Stimulated activated naive CD4-positive, alpha-beta T cell (primary cell): Measurements from ENCODE around the gene CDC73.
A peak's percentile ranks its signal among the peaks of the same experiment; 100 is the strongest.
"Not testable (repeated sequence)": the region's sequence is repeated elsewhere in the genome, so short reads cannot be mapped to it uniquely, and the experiment has no call there.

Source experiments
- DNase-seq, 6 experiments: peaks; one replicate each; lab custom pipeline; 2025; lab: John Stamatoyannopoulos, UW

CDC73 gene

GRCh38 chr1:193113992-193114332 is 7.9 kb upstream of the CDC73 start:
- no peak for DNase-seq

GRCh38 chr1:193114485-193115095 is 7.2 kb upstream of the CDC73 start:
- DNase-seq = no peak

GRCh38 chr1:193115629-193116227 is 6.1 kb upstream of the CDC73 start:
- no peak for DNase-seq

DNA sequence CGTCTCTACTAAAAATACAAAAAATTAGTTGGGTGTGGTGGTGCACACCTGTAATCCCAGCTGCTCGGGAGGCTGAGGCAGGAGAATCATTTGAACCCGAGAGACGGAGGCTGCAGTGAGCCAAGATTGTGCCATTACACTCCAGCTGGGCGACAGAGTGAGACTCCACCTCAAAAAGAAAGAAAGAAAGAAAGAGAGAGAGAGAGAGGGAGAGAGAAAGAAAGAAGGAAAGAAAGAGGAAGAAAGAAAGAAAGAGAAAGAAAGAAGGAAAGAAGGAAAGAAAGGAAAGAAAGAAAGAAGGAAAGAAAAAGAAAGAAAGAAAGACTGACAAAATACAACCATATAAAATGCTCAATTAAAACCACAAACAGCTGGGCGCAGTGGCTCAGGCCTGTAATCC is 4.7 kb upstream of the CDC73 start:
- not testable (repeated sequence) for DNase-seq

- DNase-seq = no peak
Observed at GRCh38 chr1:193118194-193118593, 3.6 kb upstream of the CDC73 start.

DNA sequence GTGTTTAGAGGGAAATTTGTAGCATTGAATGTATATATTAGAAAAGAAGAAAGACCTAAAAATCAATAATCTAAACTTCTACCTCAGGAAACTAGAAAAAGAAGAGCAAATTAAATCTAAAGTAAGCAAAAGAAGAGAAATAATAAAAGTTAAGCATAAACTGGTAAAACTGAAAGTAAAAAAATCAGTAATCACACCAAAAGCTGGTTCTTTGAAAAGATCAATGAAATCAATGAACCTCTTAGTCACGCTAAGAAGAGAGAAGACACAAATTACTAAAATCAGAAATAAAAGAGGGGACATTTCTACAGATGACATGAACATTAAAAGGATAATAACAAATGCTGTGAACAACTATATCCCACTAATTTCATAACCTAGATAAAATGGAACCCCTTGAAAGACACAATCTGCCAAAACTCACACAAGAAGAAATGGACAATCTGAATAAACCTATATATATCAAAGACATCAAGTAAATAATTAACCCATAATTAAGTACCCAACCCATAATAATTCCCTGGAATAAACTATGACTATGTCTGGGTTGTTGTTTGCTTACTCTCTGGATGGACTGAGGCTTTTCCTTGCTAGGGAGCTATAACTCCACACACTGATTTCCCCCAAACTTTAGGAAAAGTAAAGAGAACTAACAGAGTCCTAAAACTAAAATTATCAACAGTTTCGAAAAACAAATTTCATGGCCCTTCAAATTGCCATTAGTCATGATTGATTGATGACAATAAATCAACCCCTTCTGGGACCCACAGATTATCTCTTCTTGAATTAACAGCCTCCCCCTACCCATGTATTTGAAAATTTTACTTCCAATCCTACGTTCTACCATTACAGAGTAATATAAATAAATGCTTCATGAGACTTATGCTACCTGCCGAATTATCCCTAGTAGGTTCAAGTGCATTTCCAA is 2.8 kb upstream of the CDC73 start:
- DNase-seq = no peak

DNA sequence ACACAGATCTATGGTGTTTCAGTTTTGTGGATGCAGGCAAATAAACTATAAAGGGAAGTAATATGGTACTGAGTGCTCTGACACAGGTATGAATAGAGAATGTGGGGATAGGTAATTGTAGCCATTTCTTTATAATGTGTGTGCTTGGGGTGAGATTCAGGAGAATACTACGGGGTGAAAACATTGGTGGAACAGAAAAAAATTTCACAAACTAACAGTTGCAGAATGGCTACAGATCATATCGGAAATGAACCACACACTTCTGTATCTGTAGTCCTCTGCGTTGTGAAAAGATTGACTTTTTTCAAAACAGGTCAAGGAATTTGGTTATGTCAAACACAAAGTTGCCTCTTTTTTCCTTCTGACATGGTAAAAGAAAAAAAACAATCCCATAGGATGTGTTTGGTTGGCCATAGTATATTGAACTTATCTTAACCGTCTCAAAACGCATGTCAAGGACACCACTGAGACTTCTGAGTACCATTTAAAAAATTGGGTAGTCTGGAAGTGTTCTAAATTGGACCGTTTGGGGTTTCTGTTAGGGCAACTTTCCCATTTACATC is 1.1 kb upstream of the CDC73 start:
- peak in 1 of 6 experiments; percentile 17 for DNase-seq

- DNase-seq = no peak
Observed at GRCh38 chr1:193123751-193124150, 1.9 kb downstream of the CDC73 start.

DNA sequence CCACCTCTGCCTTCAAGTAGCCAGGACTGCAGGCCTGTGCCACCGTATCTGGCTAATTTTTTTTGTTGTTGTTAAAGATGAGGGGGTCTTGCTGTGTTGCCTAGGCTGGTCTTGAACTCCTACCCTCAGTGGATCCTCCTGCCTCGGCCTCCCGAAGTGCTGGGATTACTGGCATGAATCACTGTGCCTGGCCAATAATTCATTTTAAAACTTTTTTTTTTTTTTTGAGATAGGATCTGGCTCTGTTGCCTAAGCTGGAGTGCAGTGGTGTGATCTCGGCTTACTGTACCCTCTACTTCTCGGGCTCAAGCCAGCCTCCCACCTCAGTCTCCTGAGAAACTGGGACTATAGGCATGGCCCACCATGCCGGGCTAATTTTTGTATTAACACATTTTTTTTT is 3.5 kb downstream of the CDC73 start:
- DNase-seq = no peak

- DNase-seq = no peak
Observed at GRCh38 chr1:193131266-193131860, 9.5 kb downstream of the CDC73 start.

- no peak for DNase-seq
Observed at GRCh38 chr1:193140254-193140653, 18.4 kb downstream of the CDC73 start.

DNA sequence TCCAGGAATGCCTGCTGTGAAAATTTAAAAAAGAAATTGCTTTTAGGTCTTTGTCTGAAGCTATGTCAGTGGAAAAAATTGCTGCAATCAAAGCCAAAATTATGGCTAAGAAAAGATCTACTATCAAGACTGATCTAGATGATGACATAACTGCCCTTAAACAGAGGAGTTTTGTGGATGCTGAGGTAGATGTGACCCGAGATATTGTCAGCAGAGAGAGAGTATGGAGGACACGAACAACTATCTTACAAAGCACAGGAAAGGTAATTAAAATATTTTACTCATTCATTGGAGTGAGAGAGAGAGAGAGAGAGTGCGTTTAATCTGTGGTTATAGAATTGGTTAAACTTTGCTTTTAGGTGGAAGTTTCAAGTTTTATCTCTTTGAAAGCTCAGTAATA is 20.0 kb downstream of the CDC73 start:
- no peak for DNase-seq

- DNase-seq = no peak
Observed at GRCh38 chr1:193142409-193142808, 20.6 kb downstream of the CDC73 start.

DNA sequence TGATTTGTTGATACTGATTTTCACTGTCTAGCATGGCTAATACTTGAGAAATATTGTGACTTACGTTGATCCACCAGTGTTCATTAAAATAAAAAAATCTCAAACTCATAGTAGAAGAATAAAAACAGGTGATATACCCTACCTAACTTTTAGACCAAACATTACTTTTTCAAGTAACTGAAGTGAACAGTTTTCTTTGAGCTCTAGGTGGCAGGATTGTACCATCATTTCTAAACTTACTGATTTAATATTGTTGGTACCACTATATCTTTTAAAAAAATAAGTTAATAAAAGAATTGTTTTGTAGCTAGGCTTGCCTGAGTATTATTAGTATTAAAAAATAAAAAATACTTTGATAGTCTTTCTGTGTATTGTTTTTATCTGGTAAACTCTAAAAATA is 21.5 kb downstream of the CDC73 start:
- DNase-seq = peak in 1 of 6 experiments; percentile 6

- no peak for DNase-seq
Observed at GRCh38 chr1:193144361-193144938, 22.6 kb downstream of the CDC73 start.

GRCh38 chr1:193144999-193145398 is 23.2 kb downstream of the CDC73 start:
- DNase-seq = no peak

GRCh38 chr1:193156117-193156821 is 34.4 kb downstream of the CDC73 start:
- DNase-seq = no peak

GRCh38 chr1:193156822-193157142 is 35.0 kb downstream of the CDC73 start:
- no peak for DNase-seq

DNA sequence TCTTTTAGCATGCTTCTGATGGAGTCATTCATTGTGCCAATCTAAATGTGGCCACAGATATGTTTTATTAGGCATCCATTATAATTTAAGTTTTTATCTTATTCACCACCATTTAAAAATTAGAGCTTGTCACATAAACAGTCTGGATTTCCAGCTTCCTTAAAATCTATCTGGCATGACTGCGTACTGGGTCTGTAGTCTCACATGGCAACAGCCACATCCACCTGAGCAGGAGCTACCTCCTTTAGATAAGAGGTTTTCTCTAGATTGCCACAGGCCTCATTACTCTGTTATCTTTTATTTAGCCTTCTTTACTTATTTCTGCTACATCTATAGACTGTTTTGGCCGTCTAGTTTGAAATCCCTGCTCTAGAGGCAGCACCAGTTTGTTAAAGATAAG is 35.5 kb downstream of the CDC73 start:
- no peak for DNase-seq

DNA sequence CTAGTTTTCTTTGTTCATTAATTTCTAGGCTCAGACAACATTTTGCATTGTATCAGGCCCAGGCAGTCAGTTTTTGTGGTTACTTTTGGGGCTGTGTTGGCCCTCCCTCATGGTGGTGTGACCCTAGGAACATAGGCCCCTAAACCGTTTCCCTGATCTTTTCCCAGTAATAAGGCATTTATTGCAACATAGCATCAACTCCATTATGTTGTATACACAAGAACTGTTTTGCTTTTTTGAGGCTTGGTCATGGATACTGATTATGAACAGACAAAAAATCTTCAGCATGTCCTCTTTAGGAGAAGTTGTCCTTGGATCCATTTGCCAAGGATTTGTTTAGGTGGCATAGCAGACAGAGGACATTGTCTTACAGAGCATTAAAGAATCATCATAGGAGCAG is 54.3 kb downstream of the CDC73 start:
- DNase-seq = no peak

DNA sequence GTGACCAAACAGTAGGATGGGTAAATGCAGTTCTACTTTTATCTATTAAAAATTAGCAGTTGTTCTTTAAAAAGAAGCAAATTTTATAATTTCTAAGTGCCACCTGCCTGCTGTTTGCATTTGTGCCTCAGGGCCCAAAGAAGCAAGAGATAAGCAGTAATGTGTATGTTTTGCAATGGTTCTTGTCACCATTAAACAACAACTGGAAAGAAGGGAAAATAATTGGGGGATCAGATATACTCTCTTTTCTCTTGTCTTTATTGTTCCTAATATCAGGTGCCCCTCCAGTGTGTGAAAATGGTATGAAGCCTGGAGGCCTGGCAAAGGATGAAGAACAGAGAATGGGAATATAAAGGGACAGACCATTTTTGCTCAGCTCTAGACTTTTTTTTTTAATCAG is 55.0 kb downstream of the CDC73 start:
- no peak for DNase-seq

- DNase-seq = no peak
Observed at GRCh38 chr1:193179094-193179493, 57.3 kb downstream of the CDC73 start.
